Measurements from ENCODE around the gene TUBB1.

Gene TUBB1

GRCh38 chr20:58996226-58996611 is 23.0 kb upstream of the TUBB1 start:
- no peaks in the 10 kb centered on the region for H3K9me3 Mint-ChIP-seq
- peaks cover 60% of the 10 kb centered on the region for H3K36me3 Mint-ChIP-seq (ENCODE audit: low read depth)
- no peak overlapping the region for H3K27ac Mint-ChIP-seq
- no peaks in the 10 kb centered on the region for H3K27me3 Mint-ChIP-seq
- no peak overlapping the region for H3K4me3 Mint-ChIP-seq
- peaks cover 6% of the 10 kb centered on the region for H3K4me1 Mint-ChIP-seq (ENCODE audit: low read depth)

DNA sequence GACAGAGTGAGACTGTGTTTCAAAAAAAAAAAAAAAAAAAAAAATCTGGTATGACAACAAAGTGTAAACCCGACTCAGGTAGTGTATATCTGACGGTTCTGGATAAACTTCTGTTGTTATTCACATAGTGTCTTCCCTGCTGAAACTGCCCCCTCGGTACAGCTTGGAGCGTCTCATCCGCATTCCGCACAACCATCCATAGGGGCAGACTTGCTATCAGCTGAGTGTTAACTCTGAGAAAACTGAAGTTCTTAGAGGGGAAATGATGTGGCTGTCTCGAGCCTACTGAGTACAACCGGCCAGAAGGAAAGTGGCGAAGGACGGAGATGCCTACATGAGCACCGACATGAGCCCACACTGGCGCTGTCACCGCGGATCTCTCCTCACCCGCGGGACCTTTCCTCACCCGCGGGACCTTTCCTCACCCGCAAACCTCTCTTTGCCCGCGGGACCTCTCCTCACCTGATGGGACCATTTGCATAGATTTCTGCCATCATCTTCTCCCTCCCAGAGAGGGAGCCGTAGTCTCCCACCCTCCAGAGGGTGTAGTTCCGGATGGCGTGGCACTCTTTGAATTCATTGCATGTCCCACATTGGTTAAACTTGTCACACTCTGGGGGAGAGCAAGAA is 22.0 kb upstream of the TUBB1 start:
- H3K4me3 Mint-ChIP-seq, result no peak overlapping the region
- H3K27ac Mint-ChIP-seq, result no peak overlapping the region
- no peaks in the 10 kb centered on the region for H3K27me3 Mint-ChIP-seq
- H3K36me3 Mint-ChIP-seq (ENCODE audit: low read depth), result peaks cover 50% of the 10 kb centered on the region
- peaks cover 8% of the 10 kb centered on the region for H3K4me1 Mint-ChIP-seq (ENCODE audit: low read depth)
- no peaks in the 10 kb centered on the region for H3K9me3 Mint-ChIP-seq

DNA sequence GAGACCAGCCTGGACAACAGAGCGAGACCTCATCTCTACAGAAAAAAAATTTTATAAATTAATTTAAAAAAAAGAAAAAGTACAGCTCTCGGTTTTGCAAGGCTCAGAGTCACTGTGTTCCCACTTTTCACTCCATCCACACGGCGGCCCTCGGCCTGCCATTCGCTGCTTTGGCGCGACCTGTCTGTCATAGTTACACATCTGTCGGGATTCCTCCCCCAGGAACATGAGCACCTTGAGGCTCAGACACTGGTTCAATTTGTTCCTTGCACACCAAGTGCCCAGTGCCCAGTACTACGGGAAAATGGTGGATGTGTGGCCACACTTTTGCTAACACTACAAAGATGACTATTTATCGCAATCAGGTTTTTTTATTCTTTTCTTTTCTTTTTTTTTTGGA is 20.6 kb upstream of the TUBB1 start:
- H3K27me3 Mint-ChIP-seq, result no peaks in the 10 kb centered on the region
- H3K36me3 Mint-ChIP-seq (ENCODE audit: low read depth), result peaks cover 40% of the 10 kb centered on the region
- H3K4me1 Mint-ChIP-seq (ENCODE audit: low read depth), result peaks cover 17% of the 10 kb centered on the region
- H3K4me3 Mint-ChIP-seq, result no peak overlapping the region
- H3K27ac Mint-ChIP-seq, result no peak overlapping the region
- no peaks in the 10 kb centered on the region for H3K9me3 Mint-ChIP-seq

- Mint-ChIP-seq H3K36me3 (ENCODE audit: low read depth) (peaks cover 33% of the 10 kb centered on the region), H3K27me3 (no peaks in the 10 kb centered on the region), H3K4me1 (ENCODE audit: low read depth) (peaks cover 27% of the 10 kb centered on the region), H3K4me3 (no peak overlapping the region), H3K27ac (no peak overlapping the region), H3K9me3 (no peaks in the 10 kb centered on the region)
Measured at GRCh38 chr20:59000326-59000725, 18.9 kb upstream of the TUBB1 start.

GRCh38 chr20:59001068-59001448 is 18.2 kb upstream of the TUBB1 start:
- H3K4me1 Mint-ChIP-seq (ENCODE audit: low read depth), result peaks cover 33% of the 10 kb centered on the region
- H3K9me3 Mint-ChIP-seq, result no peaks in the 10 kb centered on the region

GRCh38 chr20:59001449-59002171 is 17.6 kb upstream of the TUBB1 start:
- Mint-ChIP-seq H3K4me3 (no peak overlapping the region), H3K9me3 (no peaks in the 10 kb centered on the region), H3K36me3 (ENCODE audit: low read depth) (peaks cover 22% of the 10 kb centered on the region), H3K27me3 (no peaks in the 10 kb centered on the region), H3K27ac (no peak overlapping the region), H3K4me1 (ENCODE audit: low read depth) (peaks cover 33% of the 10 kb centered on the region)

More at GRCh38 chr20:59001068-59001448, 18.2 kb upstream of the TUBB1 start:
- peaks cover 26% of the 10 kb centered on the region for H3K36me3 Mint-ChIP-seq (ENCODE audit: low read depth)
- H3K4me3 Mint-ChIP-seq, result no peak overlapping the region
- H3K27ac Mint-ChIP-seq, result no peak overlapping the region
- H3K27me3 Mint-ChIP-seq, result no peaks in the 10 kb centered on the region

DNA sequence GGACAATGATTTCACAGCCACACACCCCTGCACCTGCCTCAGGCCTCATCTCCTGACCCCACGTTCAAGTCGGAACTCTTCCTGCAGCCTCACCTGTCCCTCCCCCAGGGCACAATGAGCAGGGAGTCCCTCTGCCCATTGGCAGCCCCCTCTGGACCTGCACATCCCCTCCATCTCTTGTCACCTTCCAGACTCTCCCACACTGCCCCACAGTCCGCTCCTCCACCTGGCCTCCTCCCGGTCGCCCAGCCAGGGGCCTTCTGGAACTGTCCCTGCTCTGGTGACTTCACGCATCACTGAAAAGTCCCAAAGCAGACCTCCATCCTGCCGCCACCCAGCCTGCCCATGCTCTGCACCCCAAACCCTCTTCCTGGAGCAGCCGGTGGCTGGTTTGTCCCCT is 16.8 kb upstream of the TUBB1 start:
- Mint-ChIP-seq H3K27ac (no peak overlapping the region), H3K4me3 (no peak overlapping the region), H3K4me1 (ENCODE audit: low read depth) (peaks cover 33% of the 10 kb centered on the region), H3K27me3 (no peaks in the 10 kb centered on the region), H3K36me3 (ENCODE audit: low read depth) (peaks cover 15% of the 10 kb centered on the region), H3K9me3 (no peaks in the 10 kb centered on the region)

DNA sequence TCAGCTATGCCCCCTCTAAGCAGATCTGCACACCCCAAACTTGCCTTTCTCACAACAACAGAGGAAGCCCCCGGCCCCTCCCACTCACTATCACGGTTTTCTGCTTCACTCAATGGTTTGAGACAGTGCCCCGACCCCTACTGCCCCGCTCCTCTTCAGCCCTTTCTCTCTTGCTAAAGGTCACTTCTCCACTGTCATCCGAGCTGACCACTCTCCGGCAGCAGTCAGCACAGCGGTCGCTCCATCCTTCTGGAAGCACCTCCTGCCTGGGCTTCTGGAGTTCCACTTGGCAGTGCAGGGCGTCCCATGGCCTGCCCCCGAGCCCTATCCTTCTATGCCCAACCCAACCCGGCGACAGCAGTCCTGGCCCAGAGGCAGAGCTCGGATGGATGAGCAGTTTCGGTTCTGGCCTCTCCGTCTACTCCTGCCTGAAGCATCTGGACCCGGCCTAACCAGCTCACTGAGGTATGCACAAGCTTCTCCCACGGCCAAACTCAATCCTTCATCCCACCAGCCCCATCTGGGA is 16.3 kb upstream of the TUBB1 start:
- no peaks in the 10 kb centered on the region for H3K27me3 Mint-ChIP-seq
- H3K36me3 Mint-ChIP-seq (ENCODE audit: low read depth), result peaks cover 9% of the 10 kb centered on the region
- no peaks in the 10 kb centered on the region for H3K9me3 Mint-ChIP-seq
- no peak overlapping the region for H3K4me3 Mint-ChIP-seq
- H3K27ac Mint-ChIP-seq, result peak overlapping the region; percentile 45
- H3K4me1 Mint-ChIP-seq (ENCODE audit: low read depth), result peaks cover 33% of the 10 kb centered on the region

- Mint-ChIP-seq H3K9me3 (no peaks in the 10 kb centered on the region), H3K27ac (peak overlapping the region; percentile 83), H3K27me3 (no peaks in the 10 kb centered on the region), H3K4me3 (peak overlapping the region; percentile 75), H3K4me1 (ENCODE audit: low read depth) (peaks cover 33% of the 10 kb centered on the region), H3K36me3 (ENCODE audit: low read depth) (peaks cover 5% of the 10 kb centered on the region)
Measured at GRCh38 chr20:59003836-59004492, 15.3 kb upstream of the TUBB1 start.

DNA sequence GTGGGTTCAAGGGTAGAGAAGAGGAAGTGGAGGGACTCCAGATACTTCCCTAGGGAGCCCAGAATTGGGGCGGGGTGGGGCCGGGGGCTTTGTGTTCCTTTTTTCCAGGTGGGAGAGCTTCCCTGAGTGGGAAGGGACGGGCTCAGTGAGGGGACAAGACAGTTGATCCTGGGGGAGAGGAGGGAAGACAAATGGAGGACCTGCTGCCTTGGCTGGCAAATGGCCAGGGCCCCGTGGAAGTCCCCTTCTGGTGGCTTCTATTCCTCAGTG is 14.8 kb upstream of the TUBB1 start:
- H3K4me1 Mint-ChIP-seq (ENCODE audit: low read depth), result peaks cover 33% of the 10 kb centered on the region
- peak overlapping the region; percentile 83 for H3K27ac Mint-ChIP-seq
- H3K36me3 Mint-ChIP-seq (ENCODE audit: low read depth), result peaks cover 5% of the 10 kb centered on the region
- H3K4me3 Mint-ChIP-seq, result peak overlapping the region; percentile 75
- H3K27me3 Mint-ChIP-seq, result no peaks in the 10 kb centered on the region
- no peaks in the 10 kb centered on the region for H3K9me3 Mint-ChIP-seq

- Mint-ChIP-seq H3K4me3 (peak overlapping the region; percentile 75), H3K9me3 (no peaks in the 10 kb centered on the region), H3K27me3 (no peaks in the 10 kb centered on the region), H3K36me3 (ENCODE audit: low read depth) (peaks cover 5% of the 10 kb centered on the region), H3K4me1 (ENCODE audit: low read depth) (peaks cover 33% of the 10 kb centered on the region), H3K27ac (peak overlapping the region; percentile 83)
Measured at GRCh38 chr20:59004763-59005522, 14.3 kb upstream of the TUBB1 start.

DNA sequence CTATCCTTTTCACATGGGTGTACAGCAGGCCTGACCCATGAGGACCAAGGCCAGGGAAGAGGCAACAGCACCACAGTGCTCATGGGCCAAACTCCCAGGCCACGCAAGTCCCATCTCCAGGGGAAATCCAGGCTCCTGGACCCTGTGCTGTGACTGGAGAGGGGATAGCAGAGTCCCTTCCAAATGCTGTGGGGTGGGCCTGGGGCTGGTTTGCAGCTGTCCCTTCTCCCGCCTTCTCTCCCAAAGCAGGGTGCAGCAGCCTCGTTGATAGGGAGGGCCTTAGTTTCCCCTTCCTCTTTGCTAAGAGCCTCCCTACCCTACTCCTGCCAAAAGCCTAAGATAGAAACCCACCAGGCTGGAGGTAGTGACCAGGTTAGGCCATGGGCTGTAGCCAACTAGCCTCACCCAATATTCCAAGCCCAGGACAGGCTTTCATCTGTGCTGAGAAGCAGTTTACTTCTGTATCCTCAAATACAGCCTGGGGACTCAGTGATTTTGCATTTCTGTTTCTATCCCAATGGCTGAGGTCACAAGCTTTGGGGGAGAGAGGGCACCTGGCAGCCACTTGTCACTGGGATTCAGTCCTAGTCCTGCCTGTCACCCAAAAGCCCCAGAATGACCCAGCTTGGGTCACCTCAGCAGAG is 13.6 kb upstream of the TUBB1 start:
- Mint-ChIP-seq H3K27ac (peak overlapping the region; percentile 83), H3K4me3 (peak overlapping the region; percentile 75), H3K4me1 (ENCODE audit: low read depth) (peaks cover 33% of the 10 kb centered on the region), H3K27me3 (no peaks in the 10 kb centered on the region), H3K9me3 (no peaks in the 10 kb centered on the region), H3K36me3 (ENCODE audit: low read depth) (peaks cover 5% of the 10 kb centered on the region)

DNA sequence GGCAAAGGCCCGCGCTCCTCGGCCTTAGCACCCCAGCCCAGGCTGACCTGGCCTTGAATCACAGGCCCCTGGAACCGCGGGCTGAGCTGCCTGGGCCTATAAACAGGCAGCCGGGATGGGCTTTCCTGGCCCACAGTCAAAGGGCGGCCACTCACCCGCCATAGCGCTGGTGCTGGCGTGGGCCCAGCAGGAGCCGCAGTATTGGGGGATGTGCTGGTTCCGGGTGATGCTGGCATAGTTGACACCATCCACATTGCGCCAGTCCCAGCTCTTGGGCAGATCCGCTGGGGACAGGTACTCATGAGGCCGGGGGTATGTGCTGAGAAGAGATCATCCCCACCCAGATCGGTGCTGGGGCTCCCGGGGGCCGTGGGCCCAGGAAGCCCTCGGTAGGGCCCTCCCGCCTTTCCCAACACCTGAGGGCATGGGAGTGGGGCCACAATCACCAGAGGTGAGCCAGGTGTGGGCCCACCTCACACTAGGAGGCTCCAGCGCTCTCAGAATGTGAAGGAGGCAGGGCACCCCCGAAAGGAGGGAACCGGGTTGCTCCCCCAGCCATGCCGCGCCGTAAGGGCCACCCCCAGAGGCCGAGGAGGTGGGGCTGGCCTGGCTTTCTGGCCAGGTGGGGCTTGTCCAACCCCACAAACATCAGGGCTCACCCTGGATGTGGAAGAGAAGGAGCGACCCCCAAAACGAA is 12.9 kb upstream of the TUBB1 start:
- peaks cover 34% of the 10 kb centered on the region for H3K4me1 Mint-ChIP-seq (ENCODE audit: low read depth)
- H3K36me3 Mint-ChIP-seq (ENCODE audit: low read depth), result peaks cover 5% of the 10 kb centered on the region
- H3K4me3 Mint-ChIP-seq, result peak overlapping the region; percentile 75
- no peaks in the 10 kb centered on the region for H3K9me3 Mint-ChIP-seq
- H3K27me3 Mint-ChIP-seq, result no peaks in the 10 kb centered on the region
- H3K27ac Mint-ChIP-seq, result peak overlapping the region; percentile 74
